NCI-H2171 (cell line): ENCODE data around the gene LRP1B.

ENCODE experiments used
- DNase-seq: peaks from one replicate; lab custom pipeline; 2025; lab: John Stamatoyannopoulos, UW

The LRP1B gene

DNA sequence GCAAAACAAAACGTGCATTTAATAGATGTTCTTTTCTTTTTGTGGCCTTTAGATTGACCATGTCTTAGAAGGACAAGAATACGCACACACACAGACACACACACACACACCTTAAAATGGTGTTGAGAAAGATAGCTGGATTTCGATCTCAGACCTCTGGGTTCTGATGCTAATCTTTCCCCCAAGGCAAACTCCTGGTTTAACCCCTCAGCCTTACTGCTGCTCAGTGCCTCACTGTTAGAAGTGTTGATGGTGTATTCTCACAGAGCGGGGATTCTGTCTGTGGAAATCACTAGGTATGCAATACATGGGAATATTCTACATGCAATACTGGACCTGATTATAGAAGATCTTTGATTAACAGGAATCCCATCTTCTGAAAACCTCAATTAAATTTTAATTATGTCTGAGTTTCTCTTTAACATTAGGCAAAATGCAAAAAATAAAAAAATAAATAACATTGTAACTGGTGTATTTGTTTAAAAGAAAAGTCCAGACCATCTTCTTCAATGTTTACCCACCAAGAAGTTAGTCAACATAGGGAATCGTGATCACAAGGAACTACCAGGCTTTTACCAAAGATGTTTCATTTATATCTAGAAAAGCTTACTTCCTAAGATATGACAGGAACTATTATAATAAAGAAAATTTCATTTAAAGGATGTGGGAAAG, 613.5 kb downstream of the LRP1B start:
- DNase-seq = no peak

DNA sequence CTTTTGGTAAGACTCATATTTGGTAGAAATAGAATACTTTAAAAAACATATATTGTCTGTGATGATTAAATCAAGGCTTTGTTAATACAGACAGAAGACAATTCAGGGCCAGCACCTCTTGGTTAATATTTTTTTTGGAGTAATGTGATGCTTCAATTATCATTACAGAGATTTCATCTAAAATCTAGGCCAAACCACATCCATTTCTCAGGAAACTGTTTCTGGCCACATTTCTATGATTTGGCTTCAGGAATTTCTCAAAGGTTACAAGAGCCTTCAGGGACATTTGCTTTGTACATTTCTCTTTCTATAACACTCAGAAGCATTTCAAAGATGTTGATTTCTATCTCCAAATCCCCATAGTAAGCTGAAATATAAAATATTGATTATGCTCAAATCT, 614.9 kb downstream of the LRP1B start:
- no peak for DNase-seq

DNA sequence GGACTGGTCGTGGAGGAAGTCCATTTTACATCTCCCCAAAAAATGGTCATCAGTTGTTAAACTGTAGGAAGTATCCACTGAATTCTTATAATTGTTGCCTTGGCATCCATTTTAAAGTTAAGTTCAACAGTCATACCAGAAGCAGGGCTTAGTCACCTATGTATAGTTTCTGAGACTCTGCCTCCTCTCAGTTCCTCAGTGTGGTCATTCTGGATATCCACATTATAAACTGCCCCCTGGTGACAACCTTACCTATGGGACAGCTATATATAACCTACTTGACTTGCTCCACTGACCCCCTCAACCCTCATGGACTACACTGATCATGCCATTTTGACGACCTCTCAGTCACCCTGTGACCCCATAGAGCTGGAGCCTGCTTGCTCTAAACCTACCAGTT, 617.0 kb downstream of the LRP1B start:
- no peak for DNase-seq

DNA sequence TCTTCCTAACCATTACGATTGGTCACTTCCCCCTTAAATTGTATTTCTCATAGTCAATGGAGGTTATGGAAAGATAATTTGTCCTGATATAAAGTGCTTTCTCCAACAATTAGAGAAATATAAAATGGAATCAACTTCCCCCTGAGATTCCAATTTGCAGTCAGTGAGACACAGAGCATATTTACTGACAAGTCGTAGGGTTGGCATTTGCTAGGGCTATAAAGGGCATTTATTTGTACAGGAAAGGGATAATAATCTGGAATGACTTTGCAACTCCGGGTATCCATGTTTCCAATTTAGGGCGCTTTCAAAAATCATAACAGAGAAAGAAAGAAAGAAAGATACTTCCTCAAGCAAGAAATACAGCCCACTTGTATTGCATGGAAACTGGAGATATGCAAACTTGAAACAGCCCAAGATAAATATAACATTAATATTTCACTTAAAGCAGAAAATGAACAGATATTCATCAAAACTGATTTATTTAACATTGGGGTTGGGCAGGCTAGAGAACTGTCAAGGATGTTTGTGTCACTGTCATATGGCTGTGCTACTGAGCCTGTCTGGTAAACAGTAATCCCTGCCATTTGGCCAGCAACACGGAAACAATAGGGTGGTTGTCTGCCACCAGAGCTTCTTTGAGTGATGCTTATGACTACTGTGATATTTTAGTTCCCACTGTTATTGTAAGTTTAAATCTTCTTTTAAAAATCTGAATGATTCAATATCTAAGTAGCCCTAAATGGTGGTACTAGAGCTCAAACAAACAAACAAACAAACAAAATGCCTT, 621.8 kb downstream of the LRP1B start:
- DNase-seq = no peak

DNA sequence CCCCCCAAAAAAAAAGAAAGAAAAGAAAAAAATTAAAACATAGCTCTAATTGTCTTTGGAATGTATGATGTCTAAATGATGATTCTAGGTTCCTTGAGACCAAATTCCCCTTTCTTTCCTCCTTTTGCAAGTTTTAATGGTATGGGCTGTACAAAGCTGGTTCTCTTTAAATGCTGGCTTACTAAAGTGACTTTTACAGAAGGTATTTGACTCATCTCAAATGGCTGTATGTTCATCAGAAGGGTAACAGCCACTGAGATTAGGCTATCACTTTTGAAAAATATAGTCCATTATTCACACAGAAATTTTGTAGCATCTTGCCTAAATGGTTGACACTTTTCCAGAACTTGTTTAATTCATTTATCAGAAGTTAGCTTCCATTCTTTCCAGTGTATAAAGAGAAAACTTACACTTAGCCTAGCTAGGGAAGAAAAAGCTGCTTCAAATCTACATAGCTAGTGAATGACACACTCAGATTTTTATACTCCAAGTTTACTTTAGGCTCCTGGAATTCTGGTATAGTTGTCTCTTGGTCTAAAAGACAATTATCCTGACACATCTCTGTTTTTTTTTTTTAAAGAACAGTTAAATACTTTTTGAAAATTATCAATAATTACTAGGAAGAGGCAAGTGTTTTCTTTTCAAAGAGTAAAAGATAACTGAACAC, 622.6 kb downstream of the LRP1B start:
- no peak for DNase-seq

DNA sequence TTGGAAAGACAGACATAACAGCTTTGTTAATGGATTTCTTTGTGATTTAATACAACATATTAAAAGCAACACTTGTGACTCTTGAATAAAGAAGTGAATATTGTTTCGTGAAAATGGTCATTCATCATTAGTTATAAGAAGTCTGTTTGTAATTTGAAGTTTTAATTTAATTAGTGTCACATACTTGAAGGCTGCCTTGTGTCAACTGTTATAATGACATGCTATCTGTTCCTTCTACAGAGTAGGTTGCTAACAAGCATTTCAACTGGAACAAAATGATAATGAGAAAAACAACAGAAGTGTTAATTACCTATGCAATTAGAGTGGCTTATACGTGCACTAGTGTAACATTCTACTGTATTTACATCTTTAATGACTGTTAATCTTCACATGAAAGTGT, 624.7 kb downstream of the LRP1B start:
- no peak for DNase-seq

DNA sequence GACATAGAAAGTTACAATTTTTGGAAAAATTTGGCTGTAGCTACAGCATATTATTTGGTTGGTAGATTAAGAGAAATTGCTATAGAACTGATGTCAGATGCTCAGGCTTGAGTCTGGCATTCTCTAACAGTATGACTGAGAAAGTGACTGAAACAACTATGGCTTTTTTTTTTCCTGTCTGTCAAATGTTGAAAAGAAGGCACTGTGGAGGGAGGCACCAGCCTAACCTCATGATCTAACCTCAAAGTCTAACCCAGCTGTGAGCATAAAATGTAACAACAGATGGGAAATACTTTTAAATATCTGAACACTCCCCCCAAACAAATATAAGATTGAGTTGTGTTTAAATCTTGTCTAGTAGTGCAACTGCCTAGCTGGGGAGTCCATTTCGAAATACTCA, 629.1 kb downstream of the LRP1B start:
- DNase-seq = no peak

DNA sequence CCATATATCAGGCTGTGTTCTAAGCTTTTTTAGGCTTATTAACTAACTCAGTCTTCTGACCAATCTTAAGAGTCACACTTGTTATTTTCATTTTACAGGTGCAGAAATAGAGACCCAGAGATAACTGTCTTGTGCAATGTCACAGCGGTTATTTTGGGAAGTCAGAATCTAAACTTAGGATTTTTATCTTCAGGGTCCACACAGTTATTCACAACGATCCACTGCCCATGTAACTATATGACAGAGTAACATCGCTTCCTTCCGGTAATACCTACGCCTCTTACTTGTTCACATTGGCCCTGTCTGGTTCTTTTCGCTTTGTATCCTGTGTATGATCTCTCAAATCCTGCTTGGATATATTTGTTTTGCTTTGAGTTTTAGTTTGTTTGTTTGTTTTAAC, 631.7 kb downstream of the LRP1B start:
- DNase-seq = no peak

DNA sequence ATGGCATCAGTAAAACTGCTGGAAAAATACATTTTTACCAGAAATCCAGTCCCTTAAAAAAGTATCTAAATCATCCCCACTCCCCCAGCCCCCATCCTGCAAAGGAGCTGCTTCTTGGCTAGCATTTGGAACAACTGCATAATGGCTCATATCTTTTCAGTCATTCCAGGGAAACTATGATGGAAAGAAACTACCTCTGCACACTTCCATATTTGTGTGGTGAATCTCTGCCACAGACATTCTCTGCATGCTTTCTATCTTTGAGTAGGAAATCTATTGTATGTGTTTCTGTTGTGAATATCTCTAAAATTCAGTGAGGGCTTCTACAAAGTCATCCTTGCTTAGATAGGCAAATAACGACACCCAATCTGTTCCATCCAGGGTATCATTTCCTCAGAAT, 632.3 kb downstream of the LRP1B start:
- DNase-seq = no peak

DNA sequence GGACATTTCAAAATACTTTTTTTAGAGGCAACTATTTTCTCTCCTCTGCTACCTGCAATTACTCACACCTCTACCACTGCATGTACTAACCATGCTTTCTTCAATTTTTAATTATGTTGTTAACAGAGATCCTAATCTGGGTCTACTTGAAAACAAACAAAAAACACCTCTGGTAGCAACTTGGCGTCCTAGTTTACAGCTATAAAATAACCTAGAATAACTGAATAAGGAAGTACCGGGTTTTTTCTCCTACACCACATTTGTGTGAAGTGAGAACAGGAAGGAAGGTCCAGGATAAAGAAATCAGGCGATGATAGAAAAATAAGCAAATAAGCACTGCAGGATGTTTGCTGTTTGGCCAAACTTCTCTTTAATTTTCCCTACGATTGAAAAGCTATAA, 633.5 kb downstream of the LRP1B start:
- DNase-seq = no peak

DNA sequence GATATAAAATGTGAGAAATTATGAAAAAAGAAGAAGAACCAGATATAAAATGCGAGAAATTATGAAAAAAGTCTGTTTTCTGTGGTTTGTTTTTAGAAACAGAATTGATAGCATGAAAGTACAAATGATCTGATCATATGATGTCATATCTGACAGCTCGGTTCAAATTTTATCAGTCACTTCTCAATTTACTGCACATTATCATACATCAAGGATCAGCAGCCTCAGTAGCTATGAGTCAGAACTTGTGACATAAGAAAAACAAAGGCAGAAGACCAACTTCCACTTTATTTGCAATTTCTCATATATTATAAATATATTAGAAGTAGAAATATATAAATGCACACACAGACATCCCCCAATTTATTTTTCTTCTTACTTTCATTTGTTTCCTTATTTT, 634.0 kb downstream of the LRP1B start:
- no peak for DNase-seq

DNA sequence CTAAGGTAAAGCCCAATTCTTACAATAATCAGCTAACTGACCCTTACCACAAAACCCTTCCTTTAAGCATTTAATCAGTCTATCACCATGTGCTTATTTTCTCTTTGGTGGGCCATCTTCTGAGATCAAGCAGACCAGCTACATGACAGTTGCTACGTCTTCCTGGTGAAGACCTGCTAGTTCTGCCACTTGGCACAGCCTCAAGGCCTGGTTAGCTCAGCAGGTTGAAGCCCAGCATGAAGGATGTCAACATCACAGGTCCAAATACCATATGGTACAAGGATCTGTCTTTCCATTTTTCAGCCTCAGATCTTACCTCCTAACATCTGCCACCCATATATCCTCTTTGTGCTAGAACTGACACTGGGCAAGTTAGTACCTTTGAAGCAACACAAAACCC, 636.9 kb downstream of the LRP1B start:
- DNase-seq = peak; percentile 56

DNA sequence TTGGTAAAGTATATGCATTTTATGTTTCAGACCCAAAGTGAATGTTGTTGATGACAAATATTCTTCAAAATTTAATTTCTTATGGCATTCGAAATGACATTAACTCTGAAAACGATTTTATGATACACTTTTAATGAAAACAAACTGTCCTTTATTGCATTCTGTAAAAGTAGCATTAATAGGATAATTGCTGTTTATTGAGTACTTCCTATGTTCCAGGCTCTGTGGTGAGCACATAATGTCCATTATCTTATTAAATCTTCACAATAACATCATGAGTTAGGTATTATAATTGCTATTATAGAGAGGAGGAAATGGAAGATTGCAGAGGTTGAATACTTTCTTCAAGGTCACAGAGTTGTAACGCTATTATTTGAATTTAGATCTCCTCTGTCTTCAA, 638.0 kb downstream of the LRP1B start:
- DNase-seq = no peak

DNA sequence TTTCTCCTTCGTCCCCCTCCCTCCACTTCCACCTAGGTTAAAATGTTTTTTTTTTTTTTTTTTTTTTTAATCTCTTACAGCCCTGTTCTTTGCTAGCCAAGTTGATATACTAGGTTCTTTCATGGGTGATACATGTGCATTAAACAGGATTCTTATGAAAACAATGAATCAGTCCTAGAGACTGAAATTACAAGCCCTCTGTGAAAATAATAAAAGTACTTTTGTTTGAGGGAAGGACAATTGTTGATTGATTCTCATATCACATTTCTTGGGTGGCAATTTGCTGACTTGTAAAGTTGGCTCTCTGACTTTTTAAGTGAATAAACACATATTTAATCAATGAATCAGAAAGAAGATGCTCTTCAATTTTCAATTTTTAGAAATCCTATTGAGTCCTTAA, 639.9 kb downstream of the LRP1B start:
- no peak for DNase-seq

DNA sequence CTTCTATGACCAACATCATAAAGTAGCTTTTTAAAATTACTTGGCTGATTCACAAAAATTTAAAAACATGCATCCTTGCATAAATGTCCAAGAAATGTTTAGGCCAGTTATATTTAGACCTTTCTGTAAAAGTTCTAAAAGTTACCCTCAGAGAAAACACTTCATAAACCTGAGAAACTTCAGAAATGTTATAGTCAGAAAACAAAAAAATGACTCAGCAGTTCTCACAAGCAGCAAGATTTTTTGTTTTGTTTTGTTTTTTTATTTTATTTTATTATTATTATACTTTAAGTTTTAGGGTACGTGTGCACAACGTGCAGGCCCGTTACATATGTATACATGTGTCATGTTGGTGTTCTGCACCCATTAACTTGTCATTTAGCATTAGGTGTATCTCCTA, 648.1 kb downstream of the LRP1B start:
- no peak for DNase-seq

DNA sequence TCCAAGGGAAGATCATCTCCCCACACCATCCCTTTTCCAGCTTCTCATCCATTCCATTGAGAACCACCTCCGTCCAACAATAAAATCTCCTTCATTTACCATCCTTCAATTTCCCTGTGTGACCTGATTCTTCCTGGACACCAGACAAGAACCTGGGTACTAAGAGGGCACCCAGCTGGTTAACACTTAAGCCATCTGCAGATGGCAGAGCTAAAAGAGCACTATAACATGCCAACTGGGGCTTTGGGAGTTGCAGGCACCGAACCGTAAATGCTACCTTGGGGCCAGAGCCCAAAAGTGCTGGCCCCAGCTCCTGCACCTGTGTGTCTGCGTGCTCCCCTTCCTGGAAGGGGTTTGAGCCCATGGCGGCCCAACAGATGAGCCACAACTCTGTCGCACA, 655.0 kb downstream of the LRP1B start:
- DNase-seq = no peak

DNA sequence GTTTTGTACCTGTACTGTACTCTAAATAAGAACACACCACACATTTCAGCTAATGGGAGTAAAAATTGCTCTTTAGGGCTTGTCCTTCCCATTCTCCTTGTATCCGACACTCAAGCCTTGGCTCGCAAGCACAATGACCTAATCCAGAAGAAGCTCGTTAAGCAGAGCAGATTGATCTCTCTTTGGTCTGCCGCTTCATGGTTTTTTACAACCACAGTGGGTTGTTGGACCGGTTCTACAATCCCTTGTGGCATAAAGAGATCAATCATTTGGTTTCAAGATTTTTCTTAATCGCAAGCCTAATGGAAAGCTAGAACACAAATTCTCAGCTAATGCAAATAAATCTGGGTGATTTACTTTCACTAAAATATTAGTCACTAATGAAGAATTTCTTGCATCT, 662.1 kb downstream of the LRP1B start:
- DNase-seq = no peak

DNA sequence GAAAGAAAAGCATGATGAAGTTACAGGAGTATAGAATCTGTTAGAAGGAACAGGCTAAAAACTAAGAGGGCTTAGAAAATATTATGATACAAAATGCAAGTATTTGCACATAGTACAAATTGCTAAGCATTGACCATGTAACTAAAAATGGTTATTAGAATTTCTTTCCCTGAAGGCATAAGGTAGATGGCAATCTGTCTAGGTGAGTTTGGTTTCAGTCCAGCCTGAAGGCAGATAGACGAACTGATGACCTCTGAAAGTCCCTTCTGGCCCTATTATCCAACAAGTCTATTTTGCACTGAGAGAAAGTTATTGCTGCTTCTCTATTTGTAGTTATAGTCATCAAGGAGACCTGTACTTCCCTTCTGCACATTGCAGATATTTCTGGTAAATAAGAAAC, 663.5 kb downstream of the LRP1B start:
- no peak for DNase-seq

DNA sequence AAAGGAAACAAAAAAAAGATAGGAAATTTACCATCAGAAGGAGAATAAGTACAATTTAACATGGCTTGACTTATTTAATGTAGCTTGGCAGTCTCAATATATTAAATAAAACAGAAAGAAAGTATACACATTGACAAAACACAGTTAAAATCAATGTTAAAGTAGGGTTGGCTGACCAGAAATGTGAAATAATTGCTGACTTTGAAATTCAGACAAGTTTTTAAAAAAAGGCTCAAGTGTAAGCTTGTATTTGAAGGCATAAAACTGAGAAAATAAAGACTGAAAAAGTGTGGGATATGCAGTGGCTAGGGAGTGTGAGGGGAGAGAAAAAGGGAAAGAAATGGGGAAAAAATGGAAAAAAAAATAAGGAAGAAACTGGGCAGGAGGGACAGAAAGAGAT, 665.8 kb downstream of the LRP1B start:
- no peak for DNase-seq

DNA sequence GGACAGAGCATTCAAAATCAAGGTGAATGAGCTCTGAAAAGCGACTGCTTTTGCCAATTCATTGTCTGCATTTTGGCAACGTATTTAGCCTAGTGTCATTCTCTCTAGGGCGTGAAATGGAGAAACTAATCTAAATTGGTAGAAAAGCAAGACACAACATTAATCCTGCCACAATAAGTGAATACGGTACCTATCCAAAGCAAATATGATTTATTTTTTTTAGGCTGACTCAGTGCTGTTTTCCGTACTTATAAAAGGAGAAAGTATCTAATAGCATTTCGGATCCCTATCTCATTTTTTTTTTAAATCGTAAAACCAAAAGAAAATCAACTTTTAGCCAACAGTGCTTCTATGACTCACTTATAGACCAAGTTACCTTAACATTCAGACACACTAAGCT, 672.5 kb downstream of the LRP1B start:
- DNase-seq = no peak

DNA sequence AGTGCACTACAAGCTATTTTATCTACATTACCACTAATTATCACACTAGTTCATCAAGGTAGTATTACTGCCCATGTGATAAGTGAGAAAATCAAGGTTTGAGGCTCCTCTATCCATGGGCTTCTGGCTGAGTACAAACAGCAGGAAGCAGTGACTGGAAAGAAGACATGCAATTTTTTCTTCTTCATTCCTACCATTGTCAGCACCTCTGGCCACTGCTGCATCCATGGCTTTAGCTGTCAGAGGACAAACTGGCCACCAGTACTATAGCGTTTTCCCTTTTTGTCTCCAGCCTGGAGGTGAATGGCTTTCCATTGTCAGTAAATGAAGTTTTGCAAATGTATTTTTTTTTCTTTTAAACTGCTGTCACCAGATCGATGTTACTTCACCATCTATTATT, 674.9 kb downstream of the LRP1B start:
- no peak for DNase-seq

DNA sequence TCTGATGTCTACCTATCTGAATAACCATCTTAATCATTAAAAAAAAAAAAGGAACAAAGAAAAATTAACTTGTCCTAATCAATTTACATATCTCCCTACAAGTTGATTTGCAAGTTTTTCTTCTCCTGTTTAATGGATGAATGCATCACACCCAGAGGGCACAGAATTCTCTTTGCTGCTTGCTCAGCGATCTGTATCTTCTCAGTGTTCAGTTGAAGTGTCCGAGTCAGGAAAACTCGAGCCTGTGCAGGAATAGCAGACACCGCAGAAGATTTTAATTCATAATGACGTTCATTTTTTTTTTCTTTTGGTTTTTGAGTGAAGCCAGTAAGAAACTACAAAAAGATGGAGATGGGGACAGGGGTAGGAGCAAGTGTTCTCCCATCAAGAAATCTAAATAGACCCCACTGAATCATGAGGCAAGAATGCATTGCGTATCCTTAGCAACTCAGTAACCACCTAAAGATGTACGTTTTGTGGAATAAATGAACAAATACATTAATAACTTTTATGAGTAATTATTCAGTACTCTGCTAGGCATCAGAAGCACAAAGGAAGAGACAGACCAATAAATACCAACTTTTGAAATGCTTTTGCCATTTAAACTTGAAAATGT, 675.5 kb downstream of the LRP1B start:
- no peak for DNase-seq

DNA sequence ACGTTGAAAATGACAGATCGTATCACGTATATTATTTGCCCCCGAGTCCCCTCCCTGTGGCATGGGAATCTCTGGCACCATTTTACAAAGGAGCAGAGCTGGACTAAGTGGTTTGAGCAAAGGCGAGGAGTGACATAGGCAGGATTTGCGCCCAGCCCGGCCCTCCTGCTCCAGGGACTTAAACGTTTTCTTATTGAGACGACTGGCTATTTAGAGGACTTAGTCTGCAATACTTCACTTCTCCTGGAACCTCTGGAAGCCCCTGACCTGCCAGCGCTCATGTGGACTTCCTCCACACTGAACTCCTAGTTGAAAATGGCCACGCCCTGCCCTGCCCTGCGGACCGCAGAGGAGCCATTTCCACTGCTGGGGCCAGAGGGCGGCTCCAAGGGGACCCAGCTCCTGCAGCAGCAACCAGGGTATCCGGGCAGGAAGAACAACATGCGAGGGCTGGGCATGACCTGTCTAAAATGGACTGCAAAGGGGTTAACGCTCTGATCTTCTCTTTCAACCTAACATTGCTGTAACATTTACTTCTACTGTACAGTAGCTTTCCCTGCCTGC, 690.7 kb downstream of the LRP1B start:
- no peak for DNase-seq
